ENCODE measurements around the gene SPAG8. TPM values are rescaled to one million over a fixed set of nuclear protein-coding genes. Genes with fewer than 3 reads are reported as not detected.

SPAG8 gene
- total RNA-seq, 1 donor from 2014 or later, result not detected

- intact Hi-C loops (cut with DNase I), result no loop called here
- TF ChIP-seq CTCF (IDR thresholded peaks at IDR 0.05), result no peak
- H3K27ac ChIP-seq, result peak overlapping the region in 1 of 2 donors; percentile 12
These were observed 23.7 kb upstream of the SPAG8 start for GRCh38 chr9:35835766-35836165.

GRCh38 chr9:35835216-35835632, 23.2 kb upstream of the SPAG8 start:
- Histone ChIP-seq H3K27me3 (no peaks in the 10 kb centered on the region), H3K4me3 (no peak overlapping the region), H3K36me3 (no peaks in the 10 kb centered on the region), H3K9me3 (no peaks in the 10 kb centered on the region), H3K27ac (peak overlapping the region in 1 of 2 donors; percentile 12), H3K4me1 (peaks cover 0 to 20% of the 10 kb centered on the region in 2 donors)
- intact Hi-C loops (cut with DNase I), result no loop called here
- no peak for TF ChIP-seq CTCF (IDR thresholded peaks at IDR 0.05)
- no peak for DNase-seq (ENCODE audit: low spot score in 2 of 2)

More at GRCh38 chr9:35835766-35836165, 23.7 kb upstream of the SPAG8 start:
- no peaks in the 10 kb centered on the region for H3K9me3 ChIP-seq
- no peak overlapping the region for H3K4me3 ChIP-seq
- no peak for DNase-seq (ENCODE audit: low spot score in 2 of 2)
- no peaks in the 10 kb centered on the region for H3K27me3 ChIP-seq
- peaks cover 0 to 16% of the 10 kb centered on the region in 2 donors for H3K4me1 ChIP-seq
- no peaks in the 10 kb centered on the region for H3K36me3 ChIP-seq

- DNase-seq (ENCODE audit: low spot score in 2 of 2), result no peak
- intact Hi-C loops (cut with DNase I), result no loop called here
- Histone ChIP-seq H3K27ac (peak overlapping the region; percentile 15 to 64), H3K9me3 (no peaks in the 10 kb centered on the region), H3K4me3 (no peak overlapping the region), H3K36me3 (no peaks in the 10 kb centered on the region), H3K27me3 (no peaks in the 10 kb centered on the region), H3K4me1 (peaks cover 4 to 25% of the 10 kb centered on the region in 2 donors)
- TF ChIP-seq CTCF (IDR thresholded peaks at IDR 0.05), result no peak
These were observed 22.5 kb upstream of the SPAG8 start for GRCh38 chr9:35834260-35835215.

GRCh38 chr9:35832814-35833213, 20.8 kb upstream of the SPAG8 start:
- no peak for TF ChIP-seq CTCF (IDR thresholded peaks at IDR 0.05)
- no peaks in the 10 kb centered on the region for H3K27me3 ChIP-seq
- H3K4me1 ChIP-seq, result peaks cover 10 to 28% of the 10 kb centered on the region in 2 donors
- no peaks in the 10 kb centered on the region for H3K9me3 ChIP-seq
- no peak overlapping the region for H3K4me3 ChIP-seq
- intact Hi-C loops (cut with DNase I), result no loop called here
- peak overlapping the region; percentile 22 to 64 for H3K27ac ChIP-seq
- DNase-seq (ENCODE audit: low spot score in 2 of 2), result no peak
- H3K36me3 ChIP-seq, result no peaks in the 10 kb centered on the region

GRCh38 chr9:35831040-35831439, 19.0 kb upstream of the SPAG8 start:
- TF ChIP-seq CTCF (IDR thresholded peaks at IDR 0.05), result no peak
- H3K4me1 ChIP-seq, result peaks cover 10 to 33% of the 10 kb centered on the region in 2 donors
- DNase-seq (ENCODE audit: low spot score in 2 of 2), result no peak
- no peaks in the 10 kb centered on the region for H3K27me3 ChIP-seq
- H3K27ac ChIP-seq, result no peak overlapping the region
- H3K36me3 ChIP-seq, result no peaks in the 10 kb centered on the region
- H3K4me3 ChIP-seq, result no peak overlapping the region
- intact Hi-C loops (cut with DNase I), result no loop called here
- H3K9me3 ChIP-seq, result no peaks in the 10 kb centered on the region

Data from ascending aorta (tissue), 2 donors.